ENCODE results near the gene CRYZL1.
A peak's percentile ranks its signal among the peaks of the same experiment; 100 is the strongest.

CRYZL1 gene

DNA sequence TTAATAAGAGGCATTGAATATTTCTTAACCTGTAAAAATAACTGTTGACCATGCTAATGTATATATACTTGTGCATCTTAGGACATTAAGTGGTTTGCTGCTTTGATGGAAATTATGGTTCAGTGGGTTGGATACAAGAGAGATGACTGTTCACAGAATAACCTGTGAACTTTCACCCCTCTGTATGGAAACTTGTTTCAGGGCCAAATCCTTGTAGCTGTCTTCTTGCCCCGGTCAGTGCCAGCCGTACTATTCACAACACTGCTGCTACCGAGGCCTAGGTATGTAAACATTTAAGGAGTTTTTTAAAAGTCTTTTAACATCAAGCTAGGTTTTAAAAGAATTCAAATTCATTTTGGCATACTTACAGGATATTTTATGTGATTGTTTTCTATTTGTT lies 69.2 kb downstream of the CRYZL1 start:
- DNase-seq: no peak
- intact Hi-C loops (cut with DNase I): no loop called here

GRCh38 chr21:33569991-33570390 lies 71.5 kb downstream of the CRYZL1 start:
- intact Hi-C loops (cut with DNase I): no loop called here
- no peak for DNase-seq

GRCh38 chr21:33568448-33568847 lies 73.1 kb downstream of the CRYZL1 start:
- no peak for DNase-seq
- intact Hi-C loops (cut with DNase I): no loop called here

DNA sequence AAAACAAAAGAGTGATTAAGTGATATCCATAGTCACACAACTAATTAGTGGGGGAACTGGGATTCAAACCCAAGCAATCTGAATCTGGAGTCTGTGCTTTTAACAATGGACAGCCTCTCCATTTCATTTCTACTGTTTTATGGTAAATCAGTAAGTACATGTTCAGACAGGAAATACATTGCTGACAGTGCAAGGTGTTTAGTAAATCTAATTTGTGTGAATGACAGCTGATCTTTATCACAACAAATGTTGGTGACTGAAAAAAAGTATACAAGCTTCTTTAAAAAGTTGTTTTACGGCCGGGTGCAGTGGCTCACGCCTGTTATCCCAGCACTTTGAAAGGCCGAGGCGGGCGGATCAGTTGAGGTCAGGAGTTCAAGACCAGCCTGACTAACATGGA lies 73.6 kb downstream of the CRYZL1 start:
- no peak for DNase-seq
- intact Hi-C loops (cut with DNase I): no loop called here

- intact Hi-C loops (cut with DNase I): no loop called here
- no peak for DNase-seq
Measured at GRCh38 chr21:33566514-33566913, 75.0 kb downstream of the CRYZL1 start.

DNA sequence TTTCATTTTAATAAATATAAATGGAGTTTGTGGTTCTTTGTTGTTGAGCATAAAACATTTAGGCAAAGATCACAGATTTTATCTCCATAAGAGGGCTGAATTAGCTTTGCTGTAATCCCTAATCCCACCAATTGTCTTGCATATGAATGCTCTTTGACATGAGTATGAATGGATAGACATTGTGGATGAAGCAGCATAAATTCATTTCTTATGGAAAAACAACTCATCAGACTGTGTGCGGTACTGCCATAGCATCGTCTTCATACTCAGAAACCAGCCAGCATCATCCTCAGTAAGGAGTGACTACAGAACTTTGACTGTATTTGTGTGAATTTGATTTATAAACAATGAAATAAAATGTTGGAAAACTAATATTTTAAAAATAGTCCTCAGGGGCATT lies 79.2 kb downstream of the CRYZL1 start:
- intact Hi-C loops (cut with DNase I): no loop called here
- no peak for DNase-seq

DNA sequence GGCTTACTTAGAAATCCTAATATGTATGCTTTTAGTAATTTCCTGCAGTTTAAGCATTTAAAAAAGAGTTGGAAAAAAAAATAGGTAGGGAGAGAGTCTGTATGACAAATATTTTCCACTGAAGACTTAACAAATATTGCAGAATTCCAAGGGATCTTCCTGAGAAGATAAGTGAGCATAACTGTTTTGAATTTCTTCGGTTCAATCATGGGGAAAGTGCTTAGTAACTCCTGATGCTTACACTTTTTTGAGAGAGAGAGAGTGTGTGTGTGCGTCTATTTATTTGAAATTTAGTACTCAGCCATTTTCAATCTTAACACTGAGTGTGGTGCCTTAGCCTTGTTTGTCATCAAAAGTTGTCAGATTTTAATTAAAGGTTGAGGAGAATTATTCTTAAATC lies 80.2 kb downstream of the CRYZL1 start:
- intact Hi-C loops (cut with DNase I): no loop called here
- DNase-seq: no peak

DNA sequence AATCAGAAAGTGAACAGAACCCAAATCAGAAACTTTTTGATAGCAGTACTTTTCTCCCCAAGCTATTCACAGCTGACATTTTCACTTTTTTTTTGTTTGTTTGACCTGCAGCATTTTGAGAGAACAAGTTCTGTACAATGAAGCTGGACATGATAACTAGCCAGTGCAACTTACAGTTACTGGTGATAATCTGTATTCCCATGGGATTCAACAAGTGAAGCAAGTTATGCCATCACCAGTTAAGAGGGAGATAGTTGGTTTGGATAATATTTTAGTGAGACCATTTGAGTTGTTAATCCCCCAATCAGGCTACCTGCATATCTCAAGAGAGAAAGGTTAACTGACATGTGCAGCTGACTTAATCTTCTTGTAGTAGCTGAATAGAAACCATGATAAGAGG lies 80.6 kb downstream of the CRYZL1 start:
- no peak for DNase-seq
- intact Hi-C loops (cut with DNase I): no loop called here

- no peak for DNase-seq
- intact Hi-C loops (cut with DNase I): no loop called here
Measured at GRCh38 chr21:33559813-33560212, 81.7 kb downstream of the CRYZL1 start.

GRCh38 chr21:33558777-33559421 lies 82.6 kb downstream of the CRYZL1 start:
- intact Hi-C loops (cut with DNase I): no loop called here
- no peak for DNase-seq

- intact Hi-C loops (cut with DNase I): no loop called here
- peak in 1 of 10 donors; percentile 54 for DNase-seq
Measured at GRCh38 chr21:33557447-33557846, 84.1 kb downstream of the CRYZL1 start.

- DNase-seq: peak in 1 of 10 donors; percentile 58
- intact Hi-C loops (cut with DNase I): no loop called here
Measured at GRCh38 chr21:33554982-33555344, 86.6 kb downstream of the CRYZL1 start.

GRCh38 chr21:33554236-33554981 lies 87.1 kb downstream of the CRYZL1 start:
- no peak for DNase-seq
- intact Hi-C loops (cut with DNase I): no loop called here

DNA sequence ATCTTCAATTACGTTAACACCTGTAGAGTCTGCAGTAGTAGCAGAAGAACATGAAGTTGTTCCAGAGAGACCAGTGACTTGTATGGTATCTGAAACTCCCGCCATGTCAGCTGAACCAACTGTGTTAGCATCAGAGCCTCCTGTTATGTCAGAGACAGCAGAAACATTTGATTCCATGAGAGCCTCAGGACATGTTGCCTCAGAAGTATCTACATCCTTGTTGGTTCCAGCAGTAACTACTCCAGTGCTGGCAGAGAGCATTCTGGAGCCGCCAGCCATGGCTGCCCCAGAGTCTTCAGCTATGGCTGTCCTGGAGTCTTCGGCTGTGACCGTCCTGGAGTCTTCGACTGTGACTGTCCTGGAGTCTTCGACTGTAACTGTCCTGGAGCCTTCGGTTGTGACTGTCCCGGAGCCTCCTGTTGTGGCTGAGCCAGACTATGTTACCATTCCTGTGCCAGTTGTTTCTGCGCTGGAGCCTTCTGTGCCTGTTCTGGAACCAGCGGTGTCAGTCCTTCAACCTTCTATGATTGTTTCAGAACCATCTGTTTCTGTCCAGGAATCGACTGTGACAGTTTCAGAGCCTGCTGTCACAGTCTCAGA lies 88.4 kb downstream of the CRYZL1 start:
- DNase-seq: peak in 1 of 10 donors; percentile 67

DNA sequence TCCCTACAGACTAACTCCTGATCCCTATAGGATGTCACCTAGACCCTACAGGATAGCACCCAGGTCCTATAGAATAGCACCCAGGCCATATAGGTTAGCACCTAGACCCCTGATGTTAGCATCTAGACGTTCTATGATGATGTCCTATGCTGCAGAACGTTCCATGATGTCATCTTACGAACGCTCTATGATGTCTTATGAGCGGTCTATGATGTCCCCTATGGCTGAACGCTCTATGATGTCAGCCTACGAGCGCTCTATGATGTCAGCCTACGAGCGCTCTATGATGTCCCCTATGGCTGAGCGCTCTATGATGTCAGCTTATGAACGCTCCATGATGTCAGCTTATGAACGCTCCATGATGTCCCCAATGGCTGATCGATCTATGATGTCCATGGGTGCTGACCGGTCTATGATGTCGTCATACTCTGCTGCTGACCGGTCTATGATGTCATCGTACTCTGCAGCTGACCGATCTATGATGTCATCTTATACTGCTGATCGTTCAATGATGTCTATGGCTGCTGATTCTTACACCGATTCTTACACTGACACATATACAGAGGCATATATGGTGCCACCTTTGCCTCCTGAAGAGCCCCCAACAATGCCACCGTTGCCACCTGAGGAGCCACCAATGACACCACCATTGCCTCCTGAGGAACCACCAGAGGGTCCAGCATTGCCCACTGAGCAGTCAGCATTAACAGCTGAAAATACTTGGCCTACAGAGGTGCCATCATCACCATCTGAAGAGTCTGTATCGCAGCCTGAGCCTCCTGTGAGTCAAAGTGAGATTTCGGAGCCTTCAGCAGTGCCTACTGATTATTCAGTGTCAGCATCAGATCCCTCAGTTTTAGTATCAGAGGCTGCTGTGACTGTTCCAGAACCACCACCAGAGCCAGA lies 89.2 kb downstream of the CRYZL1 start:
- intact Hi-C loops (cut with DNase I): no loop called here
- peak in 1 of 10 donors; percentile 59 for DNase-seq

More for the DNA sequence above, 88.4 kb downstream of the CRYZL1 start:
- intact Hi-C loops (cut with DNase I): no loop called here

DNA sequence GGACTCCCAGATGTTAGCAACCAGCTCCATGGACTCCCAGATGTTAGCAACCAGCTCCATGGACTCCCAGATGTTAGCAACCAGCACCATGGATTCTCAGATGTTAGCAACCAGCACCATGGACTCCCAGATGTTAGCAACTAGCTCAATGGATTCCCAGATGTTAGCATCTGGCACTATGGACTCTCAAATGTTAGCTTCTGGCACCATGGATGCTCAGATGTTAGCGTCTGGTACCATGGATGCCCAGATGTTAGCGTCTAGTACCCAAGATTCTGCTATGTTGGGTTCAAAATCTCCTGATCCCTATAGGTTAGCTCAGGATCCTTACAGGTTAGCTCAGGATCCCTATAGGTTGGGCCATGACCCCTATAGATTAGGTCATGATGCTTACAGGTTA lies 89.9 kb downstream of the CRYZL1 start:
- intact Hi-C loops (cut with DNase I): no loop called here
- DNase-seq: no peak

DNA sequence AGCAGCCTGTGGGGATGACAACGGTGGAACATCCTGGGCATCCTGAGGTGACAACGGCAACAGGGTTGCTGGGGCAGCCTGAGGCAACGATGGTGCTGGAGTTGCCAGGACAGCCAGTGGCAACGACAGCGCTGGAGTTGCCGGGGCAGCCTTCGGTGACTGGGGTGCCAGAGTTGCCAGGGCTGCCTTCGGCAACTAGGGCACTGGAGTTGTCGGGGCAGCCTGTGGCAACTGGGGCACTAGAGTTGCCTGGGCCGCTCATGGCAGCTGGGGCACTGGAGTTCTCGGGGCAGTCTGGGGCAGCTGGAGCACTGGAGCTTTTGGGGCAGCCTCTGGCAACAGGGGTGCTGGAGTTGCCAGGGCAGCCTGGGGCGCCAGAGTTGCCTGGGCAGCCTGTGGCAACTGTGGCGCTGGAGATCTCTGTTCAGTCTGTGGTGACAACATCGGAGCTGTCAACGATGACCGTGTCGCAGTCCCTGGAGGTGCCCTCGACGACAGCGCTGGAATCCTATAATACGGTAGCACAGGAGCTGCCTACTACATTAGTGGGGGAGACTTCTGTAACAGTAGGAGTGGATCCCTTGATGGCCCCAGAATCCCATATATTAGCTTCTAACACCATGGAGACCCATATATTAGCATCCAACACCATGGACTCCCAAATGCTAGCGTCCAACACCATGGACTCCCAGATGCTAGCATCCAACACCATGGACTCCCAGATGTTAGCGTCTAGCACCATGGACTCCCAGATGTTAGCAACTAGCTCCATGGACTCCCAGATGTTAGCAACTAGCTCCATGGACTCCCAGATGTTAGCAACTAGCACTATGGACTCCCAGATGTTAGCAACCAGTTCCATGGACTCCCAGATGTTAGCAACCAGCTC lies 90.5 kb downstream of the CRYZL1 start:
- DNase-seq: peak in 1 of 10 donors; percentile 83
- intact Hi-C loops (cut with DNase I): no loop called here

- intact Hi-C loops (cut with DNase I): no loop called here
- DNase-seq: peak in 1 of 10 donors; percentile 75
Measured at GRCh38 chr21:33549848-33550771, 91.4 kb downstream of the CRYZL1 start.

GRCh38 chr21:33546086-33546485 lies 95.5 kb downstream of the CRYZL1 start:
- DNase-seq: no peak
- intact Hi-C loops (cut with DNase I): no loop called here
